ENCODE data around the gene NTN1.

Gene NTN1

GRCh38 chr17:9062399-9062902, 41.1 kb downstream of the NTN1 start:
- TF ChIP-seq CTCF (IDR thresholded peaks at IDR 0.05; ENCODE audit: control insufficient read depth, insufficient read depth, low read depth, low read length, missing control alignments): no peak
- DNase-seq (ENCODE audit: low read depth): no peak
- H3K4me3 ChIP-seq (ENCODE audit: control insufficient read depth, low read depth, low read length): no peak overlapping the region

- no peak for DNase-seq (ENCODE audit: low read depth)
- no peak for TF ChIP-seq CTCF (IDR thresholded peaks at IDR 0.05; ENCODE audit: control insufficient read depth, insufficient read depth, low read depth, low read length, missing control alignments)
- no peak overlapping the region for H3K4me3 ChIP-seq (ENCODE audit: control insufficient read depth, low read depth, low read length)
Observed at GRCh38 chr17:9064311-9064834, 43.1 kb downstream of the NTN1 start.

- TF ChIP-seq CTCF (IDR thresholded peaks at IDR 0.05; ENCODE audit: control insufficient read depth, insufficient read depth, low read depth, low read length, missing control alignments): no peak
- DNase-seq (ENCODE audit: low read depth): no peak
- no peak overlapping the region for H3K4me3 ChIP-seq (ENCODE audit: control insufficient read depth, low read depth, low read length)
Observed at GRCh38 chr17:9071016-9071415, 49.7 kb downstream of the NTN1 start.

GRCh38 chr17:9071811-9072498, 50.6 kb downstream of the NTN1 start:
- DNase-seq (ENCODE audit: low read depth): no peak
- no peak for TF ChIP-seq CTCF (IDR thresholded peaks at IDR 0.05; ENCODE audit: control insufficient read depth, insufficient read depth, low read depth, low read length, missing control alignments)

GRCh38 chr17:9072696-9073339, 51.5 kb downstream of the NTN1 start:
- no peak overlapping the region for H3K4me3 ChIP-seq (ENCODE audit: control insufficient read depth, low read depth, low read length)
- no peak for DNase-seq (ENCODE audit: low read depth)
- no peak for TF ChIP-seq CTCF (IDR thresholded peaks at IDR 0.05; ENCODE audit: control insufficient read depth, insufficient read depth, low read depth, low read length, missing control alignments)

More at GRCh38 chr17:9071811-9072498, 50.6 kb downstream of the NTN1 start:
- no peak overlapping the region for H3K4me3 ChIP-seq (ENCODE audit: control insufficient read depth, low read depth, low read length)

GRCh38 chr17:9074131-9074530, 52.8 kb downstream of the NTN1 start:
- TF ChIP-seq CTCF (IDR thresholded peaks at IDR 0.05; ENCODE audit: control insufficient read depth, insufficient read depth, low read depth, low read length, missing control alignments): no peak
- no peak overlapping the region for H3K4me3 ChIP-seq (ENCODE audit: control insufficient read depth, low read depth, low read length)
- DNase-seq (ENCODE audit: low read depth): no peak
